ENCODE data around the gene AFF4.

The AFF4 gene

GRCh38 chr5:132838516-132839282 is 124.7 kb downstream of the AFF4 start:
- no peak for DNase-seq (ENCODE audit: low read depth in 2 of 2)
- TF ChIP-seq CTCF (IDR thresholded peaks at IDR 0.05; ENCODE audit: low read depth, low read length): no peak

GRCh38 chr5:132837868-132838267 is 125.6 kb downstream of the AFF4 start:
- no peak for TF ChIP-seq CTCF (IDR thresholded peaks at IDR 0.05; ENCODE audit: low read depth, low read length)
- no peak overlapping the region for H3K4me3 ChIP-seq (replicated peaks in 1 of 2; ENCODE audit: low read depth in 2 of 2, low read length in 2 of 2)
- DNase-seq (ENCODE audit: low read depth in 2 of 2): no peak

More at GRCh38 chr5:132838516-132839282, 124.7 kb downstream of the AFF4 start:
- H3K4me3 ChIP-seq (replicated peaks in 1 of 2; ENCODE audit: low read depth in 2 of 2, low read length in 2 of 2): no peak overlapping the region

GRCh38 chr5:132836852-132837251 is 126.6 kb downstream of the AFF4 start:
- no peak for TF ChIP-seq CTCF (IDR thresholded peaks at IDR 0.05; ENCODE audit: low read depth, low read length)
- H3K4me3 ChIP-seq (replicated peaks in 1 of 2; ENCODE audit: low read depth in 2 of 2, low read length in 2 of 2): no peak overlapping the region
- DNase-seq (ENCODE audit: low read depth in 2 of 2): no peak

- DNase-seq (ENCODE audit: low read depth in 2 of 2): no peak
- no peak for TF ChIP-seq CTCF (IDR thresholded peaks at IDR 0.05; ENCODE audit: low read depth, low read length)
Measured at GRCh38 chr5:132834057-132834456, 129.4 kb downstream of the AFF4 start.

GRCh38 chr5:132832612-132833011 is 130.8 kb downstream of the AFF4 start:
- no peak overlapping the region for H3K4me3 ChIP-seq (replicated peaks in 1 of 2; ENCODE audit: low read depth in 2 of 2, low read length in 2 of 2)
- DNase-seq (ENCODE audit: low read depth in 2 of 2): no peak
- no peak for TF ChIP-seq CTCF (IDR thresholded peaks at IDR 0.05; ENCODE audit: low read depth, low read length)

More at GRCh38 chr5:132834057-132834456, 129.4 kb downstream of the AFF4 start:
- no peak overlapping the region for H3K4me3 ChIP-seq (replicated peaks in 1 of 2; ENCODE audit: low read depth in 2 of 2, low read length in 2 of 2)

GRCh38 chr5:132831095-132831860 is 132.2 kb downstream of the AFF4 start:
- TF ChIP-seq CTCF (IDR thresholded peaks at IDR 0.05; ENCODE audit: low read depth, low read length): no peak
- DNase-seq (ENCODE audit: low read depth in 2 of 2): no peak
- H3K4me3 ChIP-seq (replicated peaks in 1 of 2; ENCODE audit: low read depth in 2 of 2, low read length in 2 of 2): peak overlapping the region; percentile 53 to 69
